SKM-1 treated with dmso at 0.1 percent for 144 hours (cell line): ENCODE data around the gene GOLGA5.
"Not testable (repeated sequence)": the region's sequence is repeated elsewhere in the genome, so short reads cannot be mapped to it uniquely, and the experiment has no call there.

Experiments used
- DNase-seq: peaks from one replicate; lab custom pipeline; 2025; ENCODE audit not compliant: unreplicated experiment; lab: John Stamatoyannopoulos, UW

Gene GOLGA5, protein sequence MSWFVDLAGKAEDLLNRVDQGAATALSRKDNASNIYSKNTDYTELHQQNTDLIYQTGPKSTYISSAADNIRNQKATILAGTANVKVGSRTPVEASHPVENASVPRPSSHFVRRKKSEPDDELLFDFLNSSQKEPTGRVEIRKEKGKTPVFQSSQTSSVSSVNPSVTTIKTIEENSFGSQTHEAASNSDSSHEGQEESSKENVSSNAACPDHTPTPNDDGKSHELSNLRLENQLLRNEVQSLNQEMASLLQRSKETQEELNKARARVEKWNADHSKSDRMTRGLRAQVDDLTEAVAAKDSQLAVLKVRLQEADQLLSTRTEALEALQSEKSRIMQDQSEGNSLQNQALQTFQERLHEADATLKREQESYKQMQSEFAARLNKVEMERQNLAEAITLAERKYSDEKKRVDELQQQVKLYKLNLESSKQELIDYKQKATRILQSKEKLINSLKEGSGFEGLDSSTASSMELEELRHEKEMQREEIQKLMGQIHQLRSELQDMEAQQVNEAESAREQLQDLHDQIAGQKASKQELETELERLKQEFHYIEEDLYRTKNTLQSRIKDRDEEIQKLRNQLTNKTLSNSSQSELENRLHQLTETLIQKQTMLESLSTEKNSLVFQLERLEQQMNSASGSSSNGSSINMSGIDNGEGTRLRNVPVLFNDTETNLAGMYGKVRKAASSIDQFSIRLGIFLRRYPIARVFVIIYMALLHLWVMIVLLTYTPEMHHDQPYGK

DNA sequence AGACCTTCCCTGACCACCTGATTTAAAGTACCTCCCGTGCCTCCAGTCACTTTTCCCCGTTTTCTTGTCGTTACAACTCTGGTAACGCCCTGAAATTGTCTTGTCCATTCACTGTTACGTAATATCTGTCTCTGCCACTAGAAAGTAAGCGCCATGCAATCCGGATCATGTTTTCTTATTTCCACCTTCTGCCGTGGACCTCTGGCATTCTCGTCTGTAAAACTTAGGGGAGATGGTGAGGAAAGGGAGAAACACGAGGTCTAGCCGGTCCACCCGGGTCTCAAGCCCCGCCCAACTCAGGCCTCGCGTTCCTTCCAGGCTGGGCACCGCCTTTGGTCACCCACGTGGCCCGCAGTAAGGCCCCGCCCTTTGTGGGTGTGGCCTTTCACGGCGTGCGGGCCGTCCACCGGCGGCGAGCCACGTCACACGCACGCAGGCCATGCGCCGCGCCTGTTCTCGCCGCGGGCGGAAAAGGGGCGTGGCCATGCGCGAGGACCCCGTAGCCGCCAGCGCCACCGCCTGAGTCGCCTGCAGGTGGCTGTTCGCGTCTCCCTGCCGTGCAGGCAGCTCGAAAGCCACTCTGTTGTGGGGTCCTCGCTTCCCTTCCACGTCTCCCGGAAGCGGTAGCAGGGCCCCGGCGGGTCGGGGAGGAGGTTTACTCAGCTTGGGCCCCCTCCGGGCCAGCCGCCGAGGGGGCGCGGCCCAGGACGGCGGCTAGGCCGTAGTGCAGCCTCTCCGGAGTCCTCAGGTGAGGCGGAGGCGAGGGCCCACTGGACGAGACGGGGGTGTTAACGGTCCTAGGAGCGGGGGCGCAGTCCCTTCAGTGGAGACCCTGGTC lies at the start of gene GOLGA5:
Gene GOLGA5 (plus strand): TSS at position 597 of the 838 bp plus-strand sequence. CDS start 3,133 bp downstream, outside the sequence.
- peak; percentile 88 for DNase-seq

DNA sequence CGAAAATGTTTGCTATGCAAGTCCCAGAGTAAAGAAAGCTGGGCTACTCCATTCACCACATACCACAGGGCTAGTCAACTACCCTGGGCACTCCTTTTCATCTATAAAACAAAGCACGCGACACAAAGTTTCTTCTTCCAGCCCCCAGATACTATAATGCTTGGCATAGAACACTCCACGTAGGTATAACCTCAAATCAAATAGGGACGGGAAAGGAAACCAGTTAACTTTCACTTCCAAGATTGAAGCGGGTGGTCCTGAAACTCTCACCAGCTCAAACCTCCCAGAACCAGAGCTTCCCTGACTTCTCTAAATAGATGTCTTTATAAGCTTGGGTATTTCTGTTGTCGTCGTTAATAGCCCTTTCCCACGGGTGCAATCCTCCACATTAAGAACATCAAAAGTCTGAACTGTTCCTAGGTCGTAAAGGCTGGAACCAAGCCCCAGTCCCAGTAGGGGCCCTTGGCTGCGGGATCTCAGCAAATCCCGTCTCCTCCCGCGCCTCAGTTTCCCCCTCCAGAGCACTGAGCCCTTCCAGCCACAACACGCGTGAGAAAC lies 46.3 kb upstream of the GOLGA5 start:
- no peak for DNase-seq

DNA sequence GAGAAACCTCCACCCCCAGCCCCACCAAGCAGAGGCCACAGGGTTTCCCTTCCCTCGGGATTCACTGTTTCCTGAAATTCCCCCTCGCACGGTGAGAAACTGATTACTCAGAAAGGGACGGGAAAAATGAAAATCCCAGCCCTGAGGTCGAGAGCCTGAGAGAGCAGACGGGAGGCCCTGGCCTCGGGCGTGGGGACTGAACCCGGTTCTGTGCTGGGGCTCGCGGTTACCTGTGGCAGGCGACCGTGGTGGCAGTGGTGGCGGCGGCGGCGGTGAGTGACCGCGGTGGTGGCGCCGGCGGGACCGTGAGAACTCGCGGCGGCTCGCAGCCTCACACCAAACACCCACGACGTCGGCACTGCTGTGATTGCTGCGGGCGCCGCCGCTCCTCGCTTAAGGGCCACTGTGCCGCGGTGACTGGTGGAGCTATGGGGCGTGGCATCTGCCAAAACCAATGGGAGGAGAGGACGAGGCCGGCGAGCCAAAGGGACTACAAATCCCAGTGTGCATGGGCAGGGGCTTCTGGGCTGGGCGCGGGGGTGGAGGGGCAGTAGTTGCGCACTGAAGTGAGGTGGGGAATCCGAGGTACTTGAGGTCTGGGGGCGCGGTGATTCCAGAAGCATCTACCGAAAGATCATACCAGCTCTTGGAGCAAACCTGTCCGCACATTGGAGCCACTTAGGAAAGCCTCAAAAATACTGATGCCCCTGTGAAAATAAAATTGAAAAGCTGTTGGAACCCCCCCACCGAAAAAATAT lies 45.7 kb upstream of the GOLGA5 start, which contains the start of gene LGMN:
Gene LGMN (minus strand): TSS at position 369 of the 758 bp plus-strand sequence. CDS start 15,841 bp downstream, outside the sequence.
- no peak for DNase-seq

DNA sequence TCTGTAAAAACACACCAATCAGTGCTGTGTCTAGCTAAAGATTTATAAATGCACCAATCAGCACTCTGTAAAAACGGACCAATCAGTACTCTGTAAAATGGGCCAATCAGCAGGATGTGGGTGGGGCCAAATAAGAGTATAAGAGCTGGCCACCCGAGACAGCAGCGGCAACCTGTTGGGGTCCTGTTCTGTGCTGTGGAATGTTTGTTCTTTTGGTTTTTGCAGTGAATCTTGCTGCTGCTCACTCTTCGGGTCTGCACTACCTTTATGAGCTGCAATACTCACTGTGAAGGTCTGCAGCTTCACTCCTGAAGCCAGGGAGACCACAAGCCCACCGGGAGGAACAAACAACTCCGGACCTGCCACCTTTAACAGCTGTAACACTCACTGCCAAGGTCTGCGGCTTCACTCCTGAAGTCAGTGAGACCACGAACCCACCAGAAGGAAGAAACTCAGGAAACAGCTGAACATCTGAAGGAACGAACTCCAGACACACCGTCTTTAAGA lies 43.8 kb upstream of the GOLGA5 start:
- DNase-seq = not testable (repeated sequence)

DNA sequence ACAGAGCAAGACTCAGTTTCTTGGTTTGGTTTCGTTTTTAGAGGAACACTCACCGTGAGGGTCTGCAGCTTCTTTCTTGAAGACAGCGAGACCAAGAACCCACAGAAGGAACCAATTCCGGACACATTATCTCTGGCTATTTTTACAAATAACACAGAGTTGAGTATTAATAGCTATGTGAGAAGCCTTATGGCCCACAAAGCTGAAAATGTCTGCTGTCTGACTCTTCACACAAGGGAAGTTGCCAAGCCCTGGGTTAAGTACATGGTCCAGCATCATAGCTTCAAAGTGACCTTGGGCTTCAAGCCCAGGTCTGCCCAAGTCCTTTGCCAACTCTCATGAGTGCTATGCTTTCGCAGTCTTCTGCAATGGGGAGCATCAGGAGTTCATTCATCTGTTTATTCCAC lies 43.1 kb upstream of the GOLGA5 start:
- no peak for DNase-seq

DNA sequence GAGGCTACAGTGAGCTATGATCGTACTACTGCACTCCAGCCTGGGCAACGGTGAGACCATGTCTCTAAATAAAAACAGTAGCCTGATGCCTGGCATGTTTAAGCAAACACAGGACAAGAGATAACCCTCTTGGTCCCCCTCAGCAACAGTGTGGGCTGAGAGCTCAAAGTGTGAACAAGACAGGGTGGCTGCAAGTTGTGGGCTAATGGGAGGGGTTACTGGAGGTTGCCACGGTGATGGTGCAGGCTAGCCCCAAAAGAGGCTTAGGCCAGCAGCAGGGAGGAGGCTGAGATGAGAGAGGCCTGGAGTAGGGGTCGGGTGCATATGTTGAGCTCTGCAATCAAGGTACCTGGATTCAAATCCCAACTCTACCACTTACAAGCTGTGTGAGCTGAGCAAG lies 42.3 kb upstream of the GOLGA5 start:
- no peak for DNase-seq

DNA sequence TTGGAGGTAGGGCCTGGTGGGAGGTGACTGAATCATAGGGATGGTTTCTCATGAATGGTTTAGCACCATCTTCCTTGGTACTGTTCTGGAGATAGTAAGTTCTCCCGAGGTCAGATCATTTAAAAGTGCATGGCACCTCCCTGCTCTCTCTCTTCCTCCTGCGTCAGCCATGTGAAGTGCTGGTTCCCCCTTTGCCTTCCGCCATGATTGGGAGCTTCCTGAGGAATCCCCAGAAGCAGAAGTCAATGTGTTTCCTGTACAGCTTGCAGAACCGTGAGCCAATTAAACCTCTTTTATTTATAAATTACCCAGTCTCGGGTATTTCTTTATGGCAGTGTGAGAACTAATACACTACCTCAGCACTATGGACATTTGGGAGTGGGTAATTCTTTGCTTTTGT lies 40.9 kb upstream of the GOLGA5 start:
- no peak for DNase-seq

DNA sequence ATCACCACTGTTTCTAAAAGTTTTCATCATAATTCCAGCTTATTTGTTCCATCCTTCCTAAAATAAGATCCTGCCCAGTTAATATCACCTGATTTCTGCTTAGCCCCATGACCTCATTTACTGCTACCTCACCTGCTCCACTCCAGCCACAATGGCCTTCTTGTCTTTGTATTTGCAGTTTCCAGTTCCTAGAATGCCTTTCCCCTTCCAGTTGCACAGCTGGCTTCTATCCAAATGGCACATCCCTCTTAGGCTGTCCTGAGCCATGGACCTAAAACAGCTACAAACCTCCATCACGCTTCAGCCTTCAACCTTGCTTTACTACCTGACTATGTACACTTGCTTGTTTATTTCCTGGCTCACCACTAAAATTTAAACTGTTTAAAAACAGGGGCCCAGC lies 39.1 kb upstream of the GOLGA5 start:
- DNase-seq = no peak

DNA sequence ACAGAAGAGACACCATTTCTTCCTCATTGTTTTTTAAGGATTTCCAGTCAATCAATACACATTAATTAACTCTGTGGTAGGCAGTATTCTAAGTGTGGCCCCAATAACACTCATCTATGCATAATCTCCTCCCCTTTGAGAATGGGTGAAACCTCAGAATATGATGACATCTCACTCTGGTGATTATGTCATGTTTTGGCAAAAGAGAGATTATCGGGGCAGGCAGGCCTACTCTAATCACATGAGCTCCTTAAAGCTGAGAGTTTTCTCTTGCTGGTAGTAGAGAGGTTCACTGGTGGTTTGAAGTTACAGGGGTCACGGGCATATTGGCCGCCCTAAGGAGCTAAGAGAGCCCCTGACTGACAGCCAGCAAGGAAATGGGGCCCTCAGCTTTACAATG lies 38.6 kb upstream of the GOLGA5 start:
- no peak for DNase-seq

DNA sequence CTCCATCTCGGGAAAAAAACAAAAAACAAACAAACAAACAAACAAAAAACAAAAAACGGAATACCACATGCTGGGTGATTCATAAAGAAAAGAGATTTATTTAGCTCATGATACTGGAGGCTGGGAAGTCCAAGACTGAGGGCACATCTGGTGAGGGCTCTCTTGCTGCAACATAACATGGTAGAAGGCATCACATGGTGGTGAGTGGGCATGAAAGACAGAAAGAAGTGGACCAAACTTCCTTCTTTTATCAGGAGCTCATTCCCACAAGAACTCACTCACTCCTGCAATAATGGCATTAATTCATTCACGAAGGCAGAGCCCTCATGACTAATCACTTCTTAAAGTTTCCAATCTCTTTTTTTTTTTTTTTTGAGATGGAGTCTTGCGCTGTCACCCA lies 37.7 kb upstream of the GOLGA5 start:
- no peak for DNase-seq

DNA sequence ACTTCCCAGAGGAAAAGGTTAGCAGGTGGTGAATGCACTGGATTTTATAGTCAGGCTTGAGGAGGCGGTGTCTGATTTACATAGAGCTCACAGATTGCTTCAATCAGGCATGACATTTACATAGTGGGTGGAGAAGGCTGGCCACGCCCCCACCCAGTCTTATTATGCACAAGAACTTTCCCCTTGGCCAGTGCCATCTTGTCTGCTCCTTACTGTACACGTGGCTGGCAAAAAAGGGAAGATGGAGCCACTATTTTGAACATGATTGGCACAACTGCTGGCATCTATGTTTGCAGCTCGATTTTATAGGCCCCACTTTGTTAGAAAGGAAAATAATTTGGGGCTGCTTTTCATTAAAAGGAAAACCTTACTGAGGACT lies 34.8 kb upstream of the GOLGA5 start:
- no peak for DNase-seq

DNA sequence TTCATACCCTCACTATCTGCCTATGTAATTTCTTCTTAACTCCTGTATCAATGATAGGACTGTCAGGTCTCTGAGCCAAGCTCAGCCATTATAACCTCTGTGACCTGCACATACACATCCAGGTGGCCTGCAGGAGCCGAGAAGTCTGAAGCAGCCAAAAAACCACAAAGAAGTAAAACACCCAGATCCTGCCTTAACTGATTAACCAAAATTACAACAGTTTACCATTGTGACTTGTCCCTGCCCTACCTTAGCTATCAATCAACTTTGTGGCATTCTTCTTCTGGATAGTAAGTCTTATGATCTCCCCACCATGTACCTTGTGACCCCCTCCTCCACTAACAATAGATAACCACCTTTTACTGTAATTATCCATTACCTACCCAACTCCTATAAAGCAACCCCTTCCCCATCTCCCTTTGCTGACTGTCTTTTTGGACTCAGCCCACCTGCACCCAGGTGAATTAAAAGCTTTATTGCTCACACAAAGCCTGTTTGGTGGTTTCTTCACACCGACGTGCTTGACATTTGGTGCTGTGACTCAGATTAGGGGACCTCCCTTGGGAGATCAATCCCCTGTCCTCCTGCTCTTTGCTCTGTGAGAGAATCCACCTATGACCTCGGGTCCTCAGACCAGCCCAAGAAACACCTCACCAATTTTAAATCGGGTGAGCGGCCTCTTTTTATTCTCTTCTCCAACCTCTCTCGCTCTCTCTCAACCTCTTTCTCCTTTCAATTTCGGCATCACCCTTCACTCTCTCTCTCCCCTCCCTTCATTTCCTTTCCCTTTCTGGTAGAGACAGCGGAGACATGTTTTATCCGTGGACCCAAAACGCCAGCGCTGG lies 34.2 kb upstream of the GOLGA5 start:
- no peak for DNase-seq

DNA sequence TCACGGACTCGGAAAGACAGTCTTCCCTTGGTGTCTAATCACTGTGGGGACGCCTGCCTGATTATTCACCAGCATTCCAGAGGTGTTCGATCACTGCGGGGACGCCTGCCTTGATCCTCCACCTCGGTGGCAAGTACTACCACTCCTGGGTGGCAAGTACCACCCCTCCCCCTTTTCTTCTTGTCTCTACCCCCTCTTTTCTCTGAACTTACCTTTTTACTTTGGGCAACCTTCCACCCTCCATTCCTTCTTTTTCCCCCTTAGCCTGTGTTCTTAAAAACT lies 33.6 kb upstream of the GOLGA5 start:
- DNase-seq = no peak

DNA sequence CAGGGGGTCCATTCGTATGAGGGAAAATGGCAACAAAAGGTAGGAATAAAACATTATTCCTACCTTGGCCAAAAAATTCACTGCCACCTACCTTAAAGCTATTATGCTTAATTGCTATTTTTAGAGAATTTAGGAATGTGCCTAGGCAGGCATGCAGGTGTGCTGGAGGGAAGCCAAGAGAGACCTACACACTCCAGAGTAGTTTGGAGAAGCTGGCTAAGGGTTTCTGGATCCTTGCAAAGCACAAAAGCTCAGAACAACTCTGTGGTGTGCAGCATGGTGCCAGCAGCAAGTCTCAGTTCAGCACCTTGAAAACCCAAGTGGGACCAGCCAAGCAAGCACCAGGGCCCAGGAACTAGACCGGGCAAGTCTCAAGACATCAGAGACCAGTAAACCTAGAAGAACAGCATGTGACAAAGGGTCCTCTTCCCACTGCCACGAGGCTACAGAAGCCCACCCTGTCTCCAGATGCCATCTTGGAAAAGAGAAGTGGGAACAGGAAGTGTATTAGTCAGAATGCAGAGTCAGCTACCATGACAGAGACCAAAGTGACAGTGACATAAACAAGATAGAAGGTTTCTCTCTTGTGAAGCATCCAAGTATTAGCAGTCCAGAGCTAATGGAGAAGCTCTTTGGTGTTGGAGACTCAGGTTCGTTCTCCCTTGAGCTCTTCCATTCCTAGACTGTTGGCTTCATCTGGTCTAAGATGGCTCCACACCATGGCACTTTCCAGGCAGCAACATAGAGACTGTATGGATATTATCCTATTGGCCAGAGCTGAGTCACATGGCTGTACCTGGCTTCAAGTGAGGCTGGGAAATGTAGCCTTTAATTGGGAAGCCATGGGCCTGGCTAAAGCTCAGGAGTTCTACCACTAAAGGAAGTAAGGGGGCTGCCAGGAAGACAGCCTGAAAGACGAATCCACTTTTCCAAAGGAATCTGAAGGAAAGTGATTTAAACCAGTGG lies 30.2 kb upstream of the GOLGA5 start:
- not testable (repeated sequence) for DNase-seq

DNA sequence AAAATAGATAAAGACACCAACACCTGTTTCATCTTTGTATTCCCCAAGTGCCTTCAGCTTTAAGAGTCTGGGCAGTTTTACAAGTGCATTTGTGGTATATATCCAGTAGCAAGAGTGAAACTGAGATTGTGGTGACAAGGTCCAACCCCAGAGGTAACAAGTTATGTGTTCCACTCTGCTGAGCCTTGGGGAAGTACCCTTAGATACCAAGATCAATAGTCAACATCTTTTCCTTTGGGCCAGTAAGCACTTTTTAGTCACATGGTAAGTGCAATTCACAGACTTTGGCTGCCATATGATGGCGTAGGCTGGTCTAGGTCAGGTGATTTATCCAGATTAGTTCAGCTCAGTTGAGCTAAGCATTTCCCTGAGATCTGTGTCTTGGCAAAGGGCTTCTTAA lies 25.9 kb upstream of the GOLGA5 start:
- DNase-seq = not testable (repeated sequence)

DNA sequence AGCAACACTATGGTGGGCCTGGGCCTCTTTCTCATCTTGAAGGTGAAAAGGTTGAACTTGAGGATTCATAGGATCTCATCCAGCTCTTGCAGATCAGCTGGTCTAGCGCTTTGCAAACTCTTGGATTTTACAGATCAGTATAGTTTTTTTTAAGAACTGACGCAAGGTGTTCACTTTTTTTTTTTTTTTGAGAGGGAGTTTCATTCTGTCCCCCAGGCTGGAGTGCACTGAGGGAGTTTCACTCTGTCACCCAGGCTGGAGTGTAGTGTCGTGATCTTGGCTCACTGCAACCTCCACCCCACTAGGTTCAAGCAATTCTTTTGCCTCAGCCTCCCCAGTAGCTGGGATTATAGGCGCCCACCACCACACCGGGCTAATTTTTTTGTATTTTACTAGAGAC lies 25.3 kb upstream of the GOLGA5 start:
- DNase-seq = no peak

DNA sequence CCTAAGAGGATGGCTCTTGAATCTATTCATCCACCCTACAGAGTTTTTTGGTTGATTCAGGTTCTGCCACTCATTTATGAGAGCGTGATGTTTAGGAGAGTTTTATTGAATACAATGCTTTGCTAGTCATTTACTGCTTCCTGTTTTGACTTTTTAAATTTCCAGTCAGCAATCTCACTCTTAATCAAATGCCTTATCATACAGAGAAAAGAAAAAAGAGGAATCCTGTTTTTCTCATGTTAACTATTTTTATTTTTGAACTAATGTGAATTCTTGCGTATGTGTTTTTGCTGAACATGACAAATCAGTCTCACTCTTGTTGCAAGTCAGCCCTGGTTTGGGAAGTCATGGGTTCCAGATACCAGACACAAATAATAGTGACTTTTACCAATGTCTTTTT lies 23.6 kb upstream of the GOLGA5 start:
- no peak for DNase-seq

DNA sequence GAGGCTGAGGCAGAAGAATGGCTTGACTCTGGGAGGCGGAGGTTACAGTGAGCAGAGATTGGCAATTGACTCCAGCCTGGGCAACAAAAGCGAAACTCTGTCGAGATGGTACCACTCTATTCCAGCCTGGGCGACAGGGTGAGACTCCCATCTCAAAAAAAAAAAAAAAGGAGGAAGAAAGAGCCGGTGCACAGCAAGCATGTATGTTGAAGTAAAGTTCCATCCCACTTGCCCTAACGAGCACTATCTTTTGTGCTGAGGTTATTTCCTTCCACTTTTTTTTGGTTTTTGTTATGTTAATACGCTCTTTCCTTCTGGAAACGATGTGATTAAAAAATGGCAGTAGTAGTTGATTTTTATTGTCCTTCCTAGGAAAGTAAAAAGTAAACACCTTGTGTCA lies 19.5 kb upstream of the GOLGA5 start:
- no peak for DNase-seq
